ENCODE measurements around the gene CSH1. TPM values are rescaled to one million over a fixed set of nuclear protein-coding genes. Genes with fewer than 3 reads are reported as not detected.
"Not testable (repeated sequence)": the region's sequence is repeated elsewhere in the genome, so short reads cannot be mapped to it uniquely, and the experiment has no call there.

Gene CSH1
- total and polyA plus RNA-seq, 2 donors, result 0.42 TPM; not detected in 1

- DNase-seq (ENCODE audit: extremely low spot score), result not testable (repeated sequence)
Observed at GRCh38 chr17:63907161-63907778, 10.9 kb upstream of the CSH1 start.

GRCh38 chr17:63904796-63905195, 8.4 kb upstream of the CSH1 start:
- not testable (repeated sequence) for H3K36me3 ChIP-seq (ENCODE audit: insufficient read depth); H3K4me3 ChIP-seq (ENCODE audit: low read depth, low read length); DNase-seq (ENCODE audit: extremely low spot score); H3K27ac ChIP-seq (ENCODE audit: low read depth); H3K4me1 ChIP-seq (ENCODE audit: insufficient read depth)
- WGBS, result 93% methylated on average over 8 of the region's 8 CpGs

More at GRCh38 chr17:63907161-63907778, 10.9 kb upstream of the CSH1 start:
- H3K4me1 ChIP-seq (ENCODE audit: insufficient read depth); H3K36me3 ChIP-seq (ENCODE audit: insufficient read depth); H3K4me3 ChIP-seq (ENCODE audit: low read depth, low read length); H3K27ac ChIP-seq (ENCODE audit: low read depth): not testable (repeated sequence)
- WGBS, result 42% methylated on average over 11 of the region's 12 CpGs

GRCh38 chr17:63903787-63904201, 7.4 kb upstream of the CSH1 start:
- 41% methylated on average over 5 of the region's 5 CpGs for WGBS
- not testable (repeated sequence) for H3K27ac ChIP-seq (ENCODE audit: low read depth); H3K36me3 ChIP-seq (ENCODE audit: insufficient read depth); H3K4me3 ChIP-seq (ENCODE audit: low read depth, low read length); DNase-seq (ENCODE audit: extremely low spot score); H3K4me1 ChIP-seq (ENCODE audit: insufficient read depth)

- WGBS, result 84% methylated on average over 2 of the region's 2 CpGs
- H3K4me3 ChIP-seq (ENCODE audit: low read depth, low read length); H3K4me1 ChIP-seq (ENCODE audit: insufficient read depth); DNase-seq (ENCODE audit: extremely low spot score); H3K27ac ChIP-seq (ENCODE audit: low read depth); H3K36me3 ChIP-seq (ENCODE audit: insufficient read depth): not testable (repeated sequence)
Observed at GRCh38 chr17:63901971-63902370, 5.6 kb upstream of the CSH1 start.

- H3K4me1 ChIP-seq (ENCODE audit: insufficient read depth); H3K4me3 ChIP-seq (ENCODE audit: low read depth, low read length); DNase-seq (ENCODE audit: extremely low spot score); H3K36me3 ChIP-seq (ENCODE audit: insufficient read depth); H3K27ac ChIP-seq (ENCODE audit: low read depth): not testable (repeated sequence)
- WGBS, result 77% methylated on average over 6 of the region's 6 CpGs
Observed at GRCh38 chr17:63898899-63899798, 2.8 kb upstream of the CSH1 start.

- H3K27ac ChIP-seq (ENCODE audit: low read depth); H3K4me3 ChIP-seq (ENCODE audit: low read depth, low read length); DNase-seq (ENCODE audit: extremely low spot score); H3K4me1 ChIP-seq (ENCODE audit: insufficient read depth); H3K36me3 ChIP-seq (ENCODE audit: insufficient read depth): not testable (repeated sequence)
- 93% methylated on average over 10 of the region's 10 CpGs for WGBS
Observed at GRCh38 chr17:63894821-63895220, 1.6 kb downstream of the CSH1 start.

GRCh38 chr17:63894021-63894420, 2.4 kb downstream of the CSH1 start:
- not testable (repeated sequence) for H3K4me1 ChIP-seq (ENCODE audit: insufficient read depth); H3K4me3 ChIP-seq (ENCODE audit: low read depth, low read length); DNase-seq (ENCODE audit: extremely low spot score); H3K36me3 ChIP-seq (ENCODE audit: insufficient read depth); H3K27ac ChIP-seq (ENCODE audit: low read depth)
- 73% methylated on average over 3 of the region's 3 CpGs for WGBS

- not testable (repeated sequence) for H3K4me3 ChIP-seq (ENCODE audit: low read depth, low read length); DNase-seq (ENCODE audit: extremely low spot score); H3K4me1 ChIP-seq (ENCODE audit: insufficient read depth); H3K27ac ChIP-seq (ENCODE audit: low read depth); H3K36me3 ChIP-seq (ENCODE audit: insufficient read depth)
- 51% methylated on average over 11 of the region's 11 CpGs for WGBS
Observed at GRCh38 chr17:63892316-63893037, 3.9 kb downstream of the CSH1 start.

GRCh38 chr17:63889026-63889848, 7.1 kb downstream of the CSH1 start:
- WGBS, result 30% methylated on average over 13 of the region's 13 CpGs
- not testable (repeated sequence) for DNase-seq (ENCODE audit: extremely low spot score); H3K4me1 ChIP-seq (ENCODE audit: insufficient read depth)

GRCh38 chr17:63885119-63885518, 11.3 kb downstream of the CSH1 start:
- DNase-seq (ENCODE audit: extremely low spot score); H3K4me3 ChIP-seq (ENCODE audit: low read depth, low read length); H3K36me3 ChIP-seq (ENCODE audit: insufficient read depth); H3K27ac ChIP-seq (ENCODE audit: low read depth); H3K4me1 ChIP-seq (ENCODE audit: insufficient read depth): not testable (repeated sequence)
- 88% methylated on average over 11 of the region's 11 CpGs for WGBS

More at GRCh38 chr17:63889026-63889848, 7.1 kb downstream of the CSH1 start:
- H3K36me3 ChIP-seq (ENCODE audit: insufficient read depth); H3K27ac ChIP-seq (ENCODE audit: low read depth); H3K4me3 ChIP-seq (ENCODE audit: low read depth, low read length): not testable (repeated sequence)

- not testable (repeated sequence) for H3K4me3 ChIP-seq (ENCODE audit: low read depth, low read length); H3K36me3 ChIP-seq (ENCODE audit: insufficient read depth); DNase-seq (ENCODE audit: extremely low spot score); H3K4me1 ChIP-seq (ENCODE audit: insufficient read depth); H3K27ac ChIP-seq (ENCODE audit: low read depth)
- 85% methylated on average over 9 of the region's 9 CpGs for WGBS
Observed at GRCh38 chr17:63882626-63883126, 13.7 kb downstream of the CSH1 start.

GRCh38 chr17:63881935-63882601, 14.3 kb downstream of the CSH1 start, which contains the start of gene GH2:
Gene GH2, minus strand, starts transcription at chr17:63881944. Its CDS starts 143 bp downstream, at chr17:63881801.
- H3K4me1 ChIP-seq (ENCODE audit: insufficient read depth), result no peaks in the 10 kb centered on the region
- H3K36me3 ChIP-seq (ENCODE audit: insufficient read depth), result no peaks in the 10 kb centered on the region
- DNase-seq (ENCODE audit: extremely low spot score), result no peak
- WGBS, result 36% methylated on average over 15 of the region's 15 CpGs
- H3K27ac ChIP-seq (ENCODE audit: low read depth), result no peak within 1 kb of the TSS
- no peak within 1 kb of the TSS for H3K4me3 ChIP-seq (ENCODE audit: low read depth, low read length)
